Activated CD8-positive, alpha-beta memory T cell treated with anti-CD3 and anti-CD28 coated beads for 24 hours (primary cell): ENCODE measurements around the gene NPHS1.
"Not testable (repeated sequence)": the region's sequence is repeated elsewhere in the genome, so short reads cannot be mapped to it uniquely, and the experiment has no call there.

Experiments used
- DNase-seq: peaks from one replicate; pipeline ENCODE4 v3.0.0-alpha.2; 2020

NPHS1 gene

GRCh38 chr19:35807633-35808032 is 44.7 kb downstream of the NPHS1 start:
- no peak for DNase-seq

GRCh38 chr19:35806597-35806996 is 45.7 kb downstream of the NPHS1 start:
- DNase-seq = no peak

- no peak for DNase-seq
Observed at GRCh38 chr19:35805526-35806102, 46.7 kb downstream of the NPHS1 start.

- DNase-seq = no peak
Observed at GRCh38 chr19:35801828-35802227, 50.5 kb downstream of the NPHS1 start.

- DNase-seq = peak; percentile 64
Observed at GRCh38 chr19:35797663-35798062, 54.6 kb downstream of the NPHS1 start.

GRCh38 chr19:35796645-35797542 is 55.4 kb downstream of the NPHS1 start:
- no peak for DNase-seq

- DNase-seq = not testable (repeated sequence)
Observed at GRCh38 chr19:35795564-35795963, 56.7 kb downstream of the NPHS1 start.

- DNase-seq = no peak
Observed at GRCh38 chr19:35793381-35794165, 58.7 kb downstream of the NPHS1 start.

- DNase-seq = no peak
Observed at GRCh38 chr19:35792888-35793287, 59.4 kb downstream of the NPHS1 start.

GRCh38 chr19:35792312-35792711 is 60.0 kb downstream of the NPHS1 start:
- DNase-seq = no peak

GRCh38 chr19:35791814-35792279 is 60.5 kb downstream of the NPHS1 start:
- DNase-seq = no peak

GRCh38 chr19:35790981-35791813 is 61.1 kb downstream of the NPHS1 start:
- DNase-seq = no peak

- DNase-seq = no peak
Observed at GRCh38 chr19:35789978-35790944, 62.0 kb downstream of the NPHS1 start.

GRCh38 chr19:35789195-35789977 is 62.9 kb downstream of the NPHS1 start:
- DNase-seq = no peak

- no peak for DNase-seq
Observed at GRCh38 chr19:35788205-35788960, 63.9 kb downstream of the NPHS1 start.

- DNase-seq = no peak
Observed at GRCh38 chr19:35787227-35787799, 65.0 kb downstream of the NPHS1 start.

GRCh38 chr19:35786299-35787160 is 65.8 kb downstream of the NPHS1 start:
- DNase-seq = no peak

- no peak for DNase-seq
Observed at GRCh38 chr19:35785339-35785627, 67.0 kb downstream of the NPHS1 start.
